GM12878 (cell line): ENCODE results near the gene EPB42. TPM values are rescaled to one million over a fixed set of nuclear protein-coding genes. Genes with fewer than 3 reads are reported as not detected.

Experiments used
- CBX3 ChIP-seq: fragments of 200-600 bp; sonication (generic); IDR thresholded peaks from 2 replicates; pipeline ENCODE4 v1.6.1; 2016; ENCODE audit warnings: low read depth, borderline replicate concordance
- CREM ChIP-seq: IDR thresholded peaks from 2 replicates; pipeline ENCODE4 v1.6.1; 2014; ENCODE audit warnings: antibody characterized with exemption, low read depth
- EZH2 ChIP-seq: IDR thresholded peaks from 2 replicates; pipeline ENCODE4 v1.6.1; 2012; ENCODE audit warnings: low read depth, mild to moderate bottlenecking, control low read depth, inconsistent platforms, low read length, borderline replicate concordance; ENCODE audit not compliant: control insufficient read depth
- FOXK2 ChIP-seq: fragments of 450-650 bp; IDR thresholded peaks from 2 replicates; pipeline ENCODE4 v1.6.1; 2017; ENCODE audit warnings: mild to moderate bottlenecking, moderate library complexity
- GATAD2B ChIP-seq: fragments of 450-650 bp; conservative IDR thresholded peaks from 2 replicates; pipeline ENCODE4 v1.6.1; 2017; ENCODE audit warnings: low read depth, mild to moderate bottlenecking, moderate library complexity
- HDAC6 ChIP-seq: fragments of 200-600 bp; sonication (generic); IDR thresholded peaks from one replicate; pipeline ENCODE4 v1.8.0; 2017; ENCODE audit warnings: antibody characterized with exemption; ENCODE audit not compliant: unreplicated experiment
- HDGF ChIP-seq: fragments of 450-650 bp; IDR thresholded peaks from 2 replicates; pipeline ENCODE4 v1.6.1; 2016; ENCODE audit warnings: antibody characterized with exemption
- IKZF1 ChIP-seq: fragments of 450-650 bp; conservative IDR thresholded peaks from 2 replicates; pipeline ENCODE4 v1.6.1; 2017; ENCODE audit warnings: antibody characterized with exemption, mild to moderate bottlenecking
- JUNB ChIP-seq: IDR thresholded peaks from 2 replicates; pipeline ENCODE4 v1.6.1; 2016; ENCODE audit warnings: antibody characterized with exemption, mild to moderate bottlenecking
- NFYB ChIP-seq: IDR thresholded peaks from 2 replicates; pipeline ENCODE4 v1.6.1; 2011; ENCODE audit warnings: low read depth, mild to moderate bottlenecking, low read length, improper control_type of control experiment, moderate library complexity; ENCODE audit not compliant: insufficient read depth
- NRF1 ChIP-seq: conservative IDR thresholded peaks from 2 replicates; pipeline ENCODE4 v1.6.1; 2011; ENCODE audit warnings: mild to moderate bottlenecking, low read depth, low read length, improper control_type of control experiment
- PAX8 ChIP-seq: fragments of 450-650 bp; IDR thresholded peaks from 2 replicates; pipeline ENCODE4 v1.6.1; 2017; ENCODE audit warnings: mild to moderate bottlenecking, moderate library complexity
- RAD51 ChIP-seq: fragments of 450-650 bp; IDR thresholded peaks from 2 replicates; pipeline ENCODE4 v1.6.1; 2016; ENCODE audit warnings: moderate library complexity, mild to moderate bottlenecking, inconsistent platforms
- SMC3 ChIP-seq: IDR thresholded peaks from 2 replicates; pipeline ENCODE4 v1.6.1; 2011; ENCODE audit warnings: low read length, improper control_type of control experiment, borderline replicate concordance
- SRF ChIP-seq, 2 experiments: IDR thresholded peaks; 2 replicates each; pipeline ENCODE4 v1.6.1; 2011; ENCODE audit warnings: low read depth in 2 of 2, low read length in 2 of 2, mild to moderate bottlenecking in 1 of 2, moderate library complexity in 1 of 2
- TCF3 ChIP-seq: IDR thresholded peaks from 2 replicates; pipeline ENCODE4 v1.6.1; 2012; ENCODE audit warnings: low read depth, mild to moderate bottlenecking, low read length, borderline replicate concordance; ENCODE audit not compliant: insufficient read depth
- YY1 ChIP-seq: IDR thresholded peaks from 2 replicates; pipeline ENCODE4 v1.6.1; 2011; ENCODE audit warnings: low read depth, mild to moderate bottlenecking, low read length
- ZNF384 ChIP-seq: IDR thresholded peaks from 2 replicates; pipeline ENCODE4 v1.6.1; 2012; ENCODE audit warnings: low read depth, mild to moderate bottlenecking, low read length, improper control_type of control experiment, borderline replicate concordance
- polyA plus RNA-seq, 11 experiments: library from polyadenylated mRNA; depleted of rRNA in 4 of 11; unstranded in 6 of 11; stranded (reverse) in 5 of 11; fragments of >200 nt; fragmentation: Nextera tagmentation in 4 of 11; fragmentation: Illumina TruSeq in 1 of 11; extraction: Ambion mirVana in 4 of 11; extraction: Trizol in 1 of 11; gene quantifications; 1 replicate in 1 of 11; 2 replicates in 10 of 11; pipeline versions ENCODE4 v1.2.1 to v1.2.3, GENCODE V29; 2011 to 2016; ENCODE audit warnings: inconsistent platforms in 2 of 11, missing spikeins in 2 of 11, low read depth in 1 of 11
- total RNA-seq, 4 experiments: library from RNA; depleted of rRNA in 3 of 4; stranded (reverse); fragments of >200 nt in 3 of 4; fragmentation: Illumina TruSeq in 1 of 4; extraction: Trizol in 1 of 4; gene quantifications; 2 replicates each; pipeline versions ENCODE4 v1.2.1 to v1.2.3, GENCODE V29; 2013 to 2021
- TF ChIP-seq, protein P1 (sequence below): IDR thresholded peaks from 2 replicates; pipeline ENCODE4 v1.6.1; 2011; ENCODE audit warnings: borderline replicate concordance, low read depth, mild to moderate bottlenecking, moderate library complexity, low read length; ENCODE audit not compliant: insufficient read depth, poor library complexity, severe bottlenecking
- TF ChIP-seq, protein P2 (sequence below): fragments of 150-350 bp; IDR thresholded peaks from 2 replicates; pipeline ENCODE4 v1.6.1; 2014; ENCODE audit warnings: mild to moderate bottlenecking, low read depth, low read length
- TF ChIP-seq, protein P3 (sequence below): fragments of 450-650 bp; IDR thresholded peaks from 2 replicates; pipeline ENCODE4 v1.6.1; 2016; ENCODE audit warnings: mild to moderate bottlenecking
- TF ChIP-seq, protein P4 (sequence below): IDR thresholded peaks from 2 replicates; pipeline ENCODE4 v1.6.1; 2012; ENCODE audit warnings: low read depth, low read length, improper control_type of control experiment

Gene EPB42
- total and polyA plus RNA-seq, 10 of the 15 experiments (the other 5 are each of a cell fraction or from before 2014, with no cell fraction given), result not detected

DNA sequence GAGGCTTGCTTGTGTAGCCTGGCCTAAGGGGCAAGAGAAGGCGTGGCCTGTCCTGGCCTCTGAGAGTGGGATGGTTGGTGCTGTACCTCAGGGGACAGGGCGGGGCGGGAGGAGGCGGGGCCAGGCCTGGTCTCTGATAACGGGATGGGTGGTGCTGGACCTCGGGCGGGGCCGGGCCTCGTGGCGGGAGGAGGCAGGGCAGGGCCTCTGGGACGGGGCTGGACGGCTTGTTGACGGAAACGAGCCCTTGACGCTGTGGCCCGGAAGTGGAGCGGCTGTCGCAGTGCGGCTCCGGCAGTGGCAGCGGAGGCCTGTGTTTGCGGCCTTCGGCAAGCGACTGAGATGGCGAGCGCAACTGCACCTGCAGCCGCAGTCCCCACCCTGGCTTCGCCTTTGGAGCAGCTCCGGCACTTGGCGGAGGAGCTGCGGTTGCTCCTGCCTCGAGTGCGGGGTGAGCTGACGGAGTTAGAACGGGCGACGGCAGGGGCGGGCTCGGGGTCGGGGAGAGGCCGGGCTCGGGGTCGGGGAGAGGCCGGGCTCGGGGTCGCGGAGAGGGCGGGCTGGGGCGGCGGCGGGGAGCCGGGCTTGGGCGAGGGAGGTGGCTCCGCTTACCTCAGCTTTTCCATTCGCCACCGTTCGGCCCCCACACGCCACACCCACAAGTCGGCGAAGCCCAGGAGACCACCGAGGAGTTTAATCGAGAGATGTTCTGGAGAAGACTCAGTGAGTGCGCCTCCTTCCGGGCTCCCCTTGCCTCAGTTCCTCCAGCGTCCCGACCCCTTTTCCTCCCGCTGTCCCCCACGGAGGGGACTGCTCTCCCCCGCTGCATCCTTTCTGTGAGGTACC lies 35.4 kb downstream of the EPB42 start, which contains the start of gene CCNDBP1 (continued):
- TF ChIP-seq SMC3 (0 out of 2 replicates have a peak, but pooled peaks have one; percentile 4), HDGF (peak; percentile 100), CBX3 (no peak), FOXK2 (peak; percentile 95), CREM (peak; percentile 71; the same call in 1 of the 2 replicates), PAX8 (no peak), YY1 (peak; percentile 65), ZNF384 (no peak), NFYB (no peak), SRF (IDR thresholded peaks at IDR 0.05; ENCODE audit: low read depth in 2 of 2, low read length in 2 of 2) (no peak), IKZF1 (peak; percentile 55), JUNB (no peak), RAD51 (no peak), TCF3 (peak; percentile 76; the same call in 1 of the 2 replicates), EZH2 (no peak), GATAD2B (peak; percentile 66; the same call in 1 of the 2 replicates), NRF1 (no peak), HDAC6 (no peak)
- TF ChIP-seq, protein P1, sequence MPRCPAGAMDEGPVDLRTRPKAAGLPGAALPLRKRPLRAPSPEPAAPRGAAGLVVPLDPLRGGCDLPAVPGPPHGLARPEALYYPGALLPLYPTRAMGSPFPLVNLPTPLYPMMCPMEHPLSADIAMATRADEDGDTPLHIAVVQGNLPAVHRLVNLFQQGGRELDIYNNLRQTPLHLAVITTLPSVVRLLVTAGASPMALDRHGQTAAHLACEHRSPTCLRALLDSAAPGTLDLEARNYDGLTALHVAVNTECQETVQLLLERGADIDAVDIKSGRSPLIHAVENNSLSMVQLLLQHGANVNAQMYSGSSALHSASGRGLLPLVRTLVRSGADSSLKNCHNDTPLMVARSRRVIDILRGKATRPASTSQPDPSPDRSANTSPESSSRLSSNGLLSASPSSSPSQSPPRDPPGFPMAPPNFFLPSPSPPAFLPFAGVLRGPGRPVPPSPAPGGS, result peak; percentile 95
- TF ChIP-seq, protein P2, sequence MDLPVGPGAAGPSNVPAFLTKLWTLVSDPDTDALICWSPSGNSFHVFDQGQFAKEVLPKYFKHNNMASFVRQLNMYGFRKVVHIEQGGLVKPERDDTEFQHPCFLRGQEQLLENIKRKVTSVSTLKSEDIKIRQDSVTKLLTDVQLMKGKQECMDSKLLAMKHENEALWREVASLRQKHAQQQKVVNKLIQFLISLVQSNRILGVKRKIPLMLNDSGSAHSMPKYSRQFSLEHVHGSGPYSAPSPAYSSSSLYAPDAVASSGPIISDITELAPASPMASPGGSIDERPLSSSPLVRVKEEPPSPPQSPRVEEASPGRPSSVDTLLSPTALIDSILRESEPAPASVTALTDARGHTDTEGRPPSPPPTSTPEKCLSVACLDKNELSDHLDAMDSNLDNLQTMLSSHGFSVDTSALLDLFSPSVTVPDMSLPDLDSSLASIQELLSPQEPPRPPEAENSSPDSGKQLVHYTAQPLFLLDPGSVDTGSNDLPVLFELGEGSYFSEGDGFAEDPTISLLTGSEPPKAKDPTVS, result no peak
- TF ChIP-seq, protein P3, sequence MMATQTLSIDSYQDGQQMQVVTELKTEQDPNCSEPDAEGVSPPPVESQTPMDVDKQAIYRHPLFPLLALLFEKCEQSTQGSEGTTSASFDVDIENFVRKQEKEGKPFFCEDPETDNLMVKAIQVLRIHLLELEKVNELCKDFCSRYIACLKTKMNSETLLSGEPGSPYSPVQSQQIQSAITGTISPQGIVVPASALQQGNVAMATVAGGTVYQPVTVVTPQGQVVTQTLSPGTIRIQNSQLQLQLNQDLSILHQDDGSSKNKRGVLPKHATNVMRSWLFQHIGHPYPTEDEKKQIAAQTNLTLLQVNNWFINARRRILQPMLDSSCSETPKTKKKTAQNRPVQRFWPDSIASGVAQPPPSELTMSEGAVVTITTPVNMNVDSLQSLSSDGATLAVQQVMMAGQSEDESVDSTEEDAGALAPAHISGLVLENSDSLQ, result peak; percentile 55; the same call in 1 of the 2 replicates
- TF ChIP-seq, protein P4, sequence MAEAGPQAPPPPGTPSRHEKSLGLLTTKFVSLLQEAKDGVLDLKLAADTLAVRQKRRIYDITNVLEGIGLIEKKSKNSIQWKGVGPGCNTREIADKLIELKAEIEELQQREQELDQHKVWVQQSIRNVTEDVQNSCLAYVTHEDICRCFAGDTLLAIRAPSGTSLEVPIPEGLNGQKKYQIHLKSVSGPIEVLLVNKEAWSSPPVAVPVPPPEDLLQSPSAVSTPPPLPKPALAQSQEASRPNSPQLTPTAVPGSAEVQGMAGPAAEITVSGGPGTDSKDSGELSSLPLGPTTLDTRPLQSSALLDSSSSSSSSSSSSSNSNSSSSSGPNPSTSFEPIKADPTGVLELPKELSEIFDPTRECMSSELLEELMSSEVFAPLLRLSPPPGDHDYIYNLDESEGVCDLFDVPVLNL, result no peak
